Endodermal cell (in vitro differentiated cells): ENCODE data around the gene SLC9A4. TPM values are rescaled to one million over a fixed set of nuclear protein-coding genes. Genes with fewer than 3 reads are reported as not detected.

Source experiments
- DNase-seq: peaks from one replicate; pipeline ENCODE4 v3.0.0-alpha.2; 2017
- H3K27ac ChIP-seq: 2 replicates; pipeline ENCODE4 v1.5.1; 2013; ENCODE audit warnings: mild to moderate bottlenecking, low read depth, low read length, moderate library complexity
- H3K27me3 ChIP-seq: 2 replicates; pipeline ENCODE4 v1.6.1; 2013; ENCODE audit warnings: mild to moderate bottlenecking, low read length, moderate library complexity; ENCODE audit not compliant: insufficient read depth, control insufficient read depth, poor library complexity, severe bottlenecking
- H3K36me3 ChIP-seq: 2 replicates; pipeline ENCODE4 v1.7.0; 2013; ENCODE audit warnings: mild to moderate bottlenecking, low read length, moderate library complexity; ENCODE audit not compliant: control insufficient read depth, insufficient read depth
- H3K4me1 ChIP-seq: one replicate; pipeline ENCODE4 v1.7.0; 2013; ENCODE audit warnings: low read length; ENCODE audit not compliant: control insufficient read depth, insufficient read depth
- H3K4me3 ChIP-seq: 2 replicates; pipeline ENCODE4 v1.5.1; 2013; ENCODE audit warnings: mild to moderate bottlenecking, low read length, moderate library complexity
- H3K9ac ChIP-seq: 2 replicates; pipeline ENCODE4 v1.6.1; 2013; ENCODE audit warnings: mild to moderate bottlenecking, low read length, moderate library complexity; ENCODE audit not compliant: poor library complexity, severe bottlenecking; ENCODE audit errors: extremely low read depth
- H3K9me3 ChIP-seq: 2 replicates; pipeline ENCODE4 v1.6.1; 2013; ENCODE audit warnings: mild to moderate bottlenecking, low read length, moderate library complexity; ENCODE audit not compliant: control insufficient read depth
- H3K27ac Mint-ChIP-seq: 2 replicates; pipeline ENCODE4 v1.8.0; 2020; ENCODE audit warnings: mixed read lengths
- H3K27me3 Mint-ChIP-seq: 2 replicates; pipeline ENCODE4 v1.8.0; 2021; ENCODE audit warnings: mild to moderate bottlenecking, mixed read lengths; ENCODE audit not compliant: insufficient read depth
- H3K36me3 Mint-ChIP-seq: 2 replicates; pipeline ENCODE4 v1.8.0; 2020; ENCODE audit warnings: low read depth, mixed read lengths
- H3K4me1 Mint-ChIP-seq: 2 replicates; pipeline ENCODE4 v1.8.0; 2020; ENCODE audit warnings: mixed read lengths
- H3K4me3 Mint-ChIP-seq: 2 replicates; pipeline ENCODE4 v1.8.0; 2020; ENCODE audit warnings: mild to moderate bottlenecking, moderate library complexity, mixed read lengths
- H3K9me3 Mint-ChIP-seq: 2 replicates; pipeline ENCODE4 v1.8.0; 2020; ENCODE audit warnings: mild to moderate bottlenecking, mixed read lengths
- WGBS, 2 experiments: methylation state at CpG; one replicate each; pipeline versions ENCODE4 v1.1.5 to v1.1.7; 2013; ENCODE audit warnings: missing lambda C conversion rate in 2 of 2, mixed read lengths in 1 of 2; ENCODE audit not compliant: insufficient coverage in 1 of 2, insufficient read length in 1 of 2; 5-methylcytosine and 5-hydroxymethylcytosine counted together
- total RNA-seq, 2 donors: library from RNA; stranded (reverse); fragmentation: NEBNext Ultra II Directional in 1 of 2; extraction: Animal tissue kit (Norgen Biotek cat#: 25700) in 1 of 2; gene quantifications; 2 replicates in 1 of 2; 3 replicates in 1 of 2; pipeline ENCODE4 v1.2.1, GENCODE V29; 2021
- TF ChIP-seq, protein P1 (sequence below): fragments of 200-600 bp; sonication (generic); conservative IDR thresholded peaks from 2 replicates; pipeline ENCODE4 v1.5.0; 2021; ENCODE audit warnings: antibody characterized with exemption, mild to moderate bottlenecking

The SLC9A4 gene
- total RNA-seq, 2 donors from 2014 or later = 0.07 TPM; not detected in 1

DNA sequence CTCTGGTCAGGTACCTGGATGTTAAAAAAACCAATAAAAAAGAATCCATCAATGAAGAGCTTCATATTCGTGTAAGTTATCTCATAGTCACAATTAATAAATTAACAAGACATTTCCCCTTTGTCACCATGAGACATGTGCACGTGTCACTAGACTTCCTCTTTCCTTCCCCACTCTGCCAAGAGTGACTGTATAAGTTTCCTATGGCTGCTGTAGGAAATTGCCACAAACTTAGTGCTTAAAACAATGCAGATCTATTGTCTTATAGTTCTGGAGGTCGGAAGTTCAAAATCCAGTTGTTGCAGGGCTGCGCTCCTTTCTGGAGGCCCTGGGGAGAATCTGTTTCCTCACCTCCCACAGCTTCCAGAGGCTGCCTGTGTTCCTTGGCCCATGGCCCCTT, 35.8 kb downstream of the SLC9A4 start:
- Histone ChIP-seq H3K27me3 (no peaks in the 10 kb centered on the region), H3K9ac (no peak overlapping the region), H3K4me1 (no peaks in the 10 kb centered on the region), H3K36me3 (no peaks in the 10 kb centered on the region), H3K4me3 (no peak overlapping the region), H3K27ac (no peak overlapping the region), H3K9me3 (peaks cover 11% of the 10 kb centered on the region)
- Mint-ChIP-seq H3K4me1 (no peaks in the 10 kb centered on the region), H3K4me3 (no peak overlapping the region), H3K9me3 (peaks cover 8% of the 10 kb centered on the region), H3K27me3 (peaks cover 3% of the 10 kb centered on the region), H3K36me3 (no peaks in the 10 kb centered on the region), H3K27ac (no peak overlapping the region)
- DNase-seq = no peak
- TF ChIP-seq, protein P1, sequence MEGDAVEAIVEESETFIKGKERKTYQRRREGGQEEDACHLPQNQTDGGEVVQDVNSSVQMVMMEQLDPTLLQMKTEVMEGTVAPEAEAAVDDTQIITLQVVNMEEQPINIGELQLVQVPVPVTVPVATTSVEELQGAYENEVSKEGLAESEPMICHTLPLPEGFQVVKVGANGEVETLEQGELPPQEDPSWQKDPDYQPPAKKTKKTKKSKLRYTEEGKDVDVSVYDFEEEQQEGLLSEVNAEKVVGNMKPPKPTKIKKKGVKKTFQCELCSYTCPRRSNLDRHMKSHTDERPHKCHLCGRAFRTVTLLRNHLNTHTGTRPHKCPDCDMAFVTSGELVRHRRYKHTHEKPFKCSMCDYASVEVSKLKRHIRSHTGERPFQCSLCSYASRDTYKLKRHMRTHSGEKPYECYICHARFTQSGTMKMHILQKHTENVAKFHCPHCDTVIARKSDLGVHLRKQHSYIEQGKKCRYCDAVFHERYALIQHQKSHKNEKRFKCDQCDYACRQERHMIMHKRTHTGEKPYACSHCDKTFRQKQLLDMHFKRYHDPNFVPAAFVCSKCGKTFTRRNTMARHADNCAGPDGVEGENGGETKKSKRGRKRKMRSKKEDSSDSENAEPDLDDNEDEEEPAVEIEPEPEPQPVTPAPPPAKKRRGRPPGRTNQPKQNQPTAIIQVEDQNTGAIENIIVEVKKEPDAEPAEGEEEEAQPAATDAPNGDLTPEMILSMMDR = no peak
- WGBS, 2 experiments = 71 to 73% methylated on average over 4 of the region's 4 CpGs

DNA sequence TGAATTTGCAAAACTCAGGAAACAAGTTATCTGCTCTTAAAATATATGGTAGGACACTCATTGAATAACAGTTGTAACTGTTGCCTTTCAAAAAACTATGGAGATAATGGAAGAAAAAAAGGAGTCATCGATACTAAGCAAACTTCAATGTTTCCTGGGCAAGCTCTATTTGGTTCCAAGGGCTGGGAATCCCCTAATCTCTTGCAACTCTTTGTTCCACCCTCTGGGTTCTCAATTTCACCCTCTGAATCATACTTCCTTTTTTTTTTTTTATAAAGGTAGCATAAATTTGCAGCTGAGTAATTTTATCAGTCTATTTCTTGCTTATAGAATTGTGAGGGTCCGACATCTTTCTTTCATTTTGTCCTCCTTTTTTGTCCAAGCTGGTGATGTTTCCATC, 36.7 kb downstream of the SLC9A4 start:
- Histone ChIP-seq H3K4me1 (no peaks in the 10 kb centered on the region), H3K27ac (no peak overlapping the region), H3K9ac (no peak overlapping the region), H3K36me3 (no peaks in the 10 kb centered on the region), H3K27me3 (no peaks in the 10 kb centered on the region), H3K4me3 (no peak overlapping the region), H3K9me3 (peaks cover 11% of the 10 kb centered on the region)
- H3K27me3 Mint-ChIP-seq = peaks cover 3% of the 10 kb centered on the region
- no peak for DNase-seq
- TF ChIP-seq, protein P1 = no peak
- H3K27ac Mint-ChIP-seq = no peak overlapping the region
- no peaks in the 10 kb centered on the region for H3K36me3 Mint-ChIP-seq
- WGBS, 2 experiments = 94 to 100% methylated on average over 1 to 2 of the region's 2 CpGs
- H3K9me3 Mint-ChIP-seq = peaks cover 8% of the 10 kb centered on the region
- no peak overlapping the region for H3K4me3 Mint-ChIP-seq
- H3K4me1 Mint-ChIP-seq = no peaks in the 10 kb centered on the region

DNA sequence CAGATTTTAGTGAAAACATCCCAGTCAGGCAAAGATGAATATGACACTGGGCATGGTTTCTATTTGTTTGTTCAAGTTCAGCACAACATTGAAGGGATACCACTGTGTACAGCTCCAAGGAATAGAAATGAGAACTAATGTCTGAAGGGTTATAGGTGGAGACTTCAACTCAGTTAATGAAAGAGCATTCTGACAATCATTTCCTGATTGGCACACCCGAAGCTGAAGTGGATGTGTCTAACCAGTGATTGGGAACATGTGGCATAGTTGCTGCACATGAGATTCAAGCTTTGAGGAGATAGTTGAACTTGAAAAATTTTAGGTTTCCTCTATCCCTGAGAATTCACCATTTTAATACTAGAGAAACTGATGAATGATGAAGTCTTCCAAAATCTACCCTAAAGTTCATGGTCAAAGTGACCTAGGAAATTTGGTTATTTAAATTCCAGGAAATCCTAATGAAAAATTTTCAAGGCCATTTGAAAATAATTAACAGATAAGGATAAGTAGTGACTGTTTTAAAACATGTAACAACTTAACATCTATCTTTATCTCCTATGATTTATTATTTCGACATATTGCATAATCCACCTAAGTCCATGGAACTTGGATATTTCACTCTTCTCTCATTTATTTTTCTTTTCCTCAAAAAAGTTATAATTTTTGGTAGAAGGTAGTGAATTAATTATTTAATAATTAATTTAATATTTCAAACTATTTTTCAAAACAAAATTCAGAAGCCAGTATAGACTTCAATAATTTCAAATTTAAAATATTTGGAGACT, 38.0 kb downstream of the SLC9A4 start:
- no peaks in the 10 kb centered on the region for H3K36me3 ChIP-seq
- no peaks in the 10 kb centered on the region for H3K4me1 ChIP-seq
- Mint-ChIP-seq H3K4me3 (no peak overlapping the region), H3K9me3 (peaks cover 8% of the 10 kb centered on the region), H3K4me1 (no peaks in the 10 kb centered on the region), H3K27ac (no peak overlapping the region), H3K36me3 (no peaks in the 10 kb centered on the region), H3K27me3 (peaks cover 3% of the 10 kb centered on the region)
- TF ChIP-seq, protein P1 = no peak
- H3K9ac ChIP-seq = no peak overlapping the region
- no peaks in the 10 kb centered on the region for H3K27me3 ChIP-seq
- 97% methylated on average over 2 of the region's 2 CpGs; no CpG with 5 or more reads in 1 of the 2 experiments for WGBS, 2 experiments
- peaks cover 11% of the 10 kb centered on the region for H3K9me3 ChIP-seq
- DNase-seq = no peak
- no peak overlapping the region for H3K27ac ChIP-seq
- H3K4me3 ChIP-seq = no peak overlapping the region
